Activated CD4-positive, CD25-positive, alpha-beta regulatory T cell treated with anti-CD3 and anti-CD28 coated beads, Interleukin-2, amount 50 U/mL, for 72 hours (primary cell): ENCODE results near the gene MCM9.

ENCODE experiments used
- DNase-seq: peaks from one replicate; pipeline ENCODE4 v3.0.0; 2021

The MCM9 gene

GRCh38 chr6:118860363-118860762 is 74.6 kb downstream of the MCM9 start:
- DNase-seq: no peak

GRCh38 chr6:118859517-118860064 is 75.4 kb downstream of the MCM9 start:
- DNase-seq: no peak

- DNase-seq: no peak
These were observed 78.7 kb downstream of the MCM9 start for GRCh38 chr6:118856301-118856700.

GRCh38 chr6:118853408-118853807 is 81.6 kb downstream of the MCM9 start:
- no peak for DNase-seq

- DNase-seq: no peak
These were observed 90.0 kb downstream of the MCM9 start for GRCh38 chr6:118844915-118845314.

- DNase-seq: no peak
These were observed 91.1 kb downstream of the MCM9 start for GRCh38 chr6:118843685-118844390.

GRCh38 chr6:118830691-118831090 is 104.3 kb downstream of the MCM9 start:
- DNase-seq: no peak

- no peak for DNase-seq
These were observed 105.0 kb downstream of the MCM9 start for GRCh38 chr6:118829817-118830478.

GRCh38 chr6:118826096-118826495 is 108.9 kb downstream of the MCM9 start:
- DNase-seq: no peak

GRCh38 chr6:118825661-118826060 is 109.3 kb downstream of the MCM9 start:
- no peak for DNase-seq

GRCh38 chr6:118815495-118815894 is 119.5 kb downstream of the MCM9 start:
- DNase-seq: no peak

GRCh38 chr6:118813775-118814174 is 121.2 kb downstream of the MCM9 start:
- no peak for DNase-seq

- DNase-seq: no peak
These were observed 122.0 kb downstream of the MCM9 start for GRCh38 chr6:118812970-118813369.

GRCh38 chr6:118810420-118811027 is 124.4 kb downstream of the MCM9 start:
- DNase-seq: peak; percentile 47

- DNase-seq: no peak
These were observed 125.9 kb downstream of the MCM9 start for GRCh38 chr6:118808793-118809638.

GRCh38 chr6:118804091-118804490 is 130.9 kb downstream of the MCM9 start:
- DNase-seq: no peak

- DNase-seq: no peak
These were observed 133.7 kb downstream of the MCM9 start for GRCh38 chr6:118801257-118801656.

- DNase-seq: peak; percentile 67
These were observed 134.4 kb downstream of the MCM9 start for GRCh38 chr6:118800394-118801071.

- DNase-seq: no peak
These were observed 135.1 kb downstream of the MCM9 start for GRCh38 chr6:118799826-118800225.

GRCh38 chr6:118796548-118796947 is 138.4 kb downstream of the MCM9 start:
- DNase-seq: peak; percentile 61

GRCh38 chr6:118791499-118791898 is 143.5 kb downstream of the MCM9 start:
- DNase-seq: no peak

GRCh38 chr6:118789954-118790353 is 145.0 kb downstream of the MCM9 start:
- DNase-seq: no peak
